GM21360 (cell line): ENCODE results near the gene SMARCC2.
"Not testable (repeated sequence)": the region's sequence is repeated elsewhere in the genome, so short reads cannot be mapped to it uniquely, and the experiment has no call there.

Experiments used
- ATAC-seq: cut with Tn5 transposase; IDR thresholded peaks from one replicate; pipeline ENCODE4 v1.9.1; 2021; ENCODE audit warnings: mild to moderate bottlenecking, moderate library complexity; ENCODE audit not compliant: unreplicated experiment

SMARCC2 gene

DNA sequence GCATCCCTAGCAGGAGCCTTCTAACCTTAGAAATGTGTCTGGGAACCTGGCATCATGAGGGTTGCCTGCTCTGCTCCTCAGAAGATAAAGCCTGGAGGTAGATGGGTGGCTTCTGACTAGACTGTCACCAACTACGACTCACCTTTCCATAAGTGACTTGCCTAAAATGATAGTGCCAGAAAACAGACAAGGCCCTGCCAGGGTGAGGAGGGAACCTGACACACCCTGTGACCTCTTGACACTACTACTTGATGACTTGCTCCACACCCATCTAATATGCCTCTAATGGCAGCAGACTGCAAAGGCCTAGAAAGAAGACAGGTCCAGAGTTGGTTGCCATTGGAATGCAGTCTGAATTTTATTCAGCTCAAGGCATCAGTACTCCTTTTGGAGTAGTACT is 23.1 kb upstream of the SMARCC2 start:
- ATAC-seq: no peak

GRCh38 chr12:56208006-56208405 is 18.7 kb upstream of the SMARCC2 start:
- ATAC-seq: no peak

GRCh38 chr12:56206452-56207166 is 17.3 kb upstream of the SMARCC2 start:
- ATAC-seq: no peak

DNA sequence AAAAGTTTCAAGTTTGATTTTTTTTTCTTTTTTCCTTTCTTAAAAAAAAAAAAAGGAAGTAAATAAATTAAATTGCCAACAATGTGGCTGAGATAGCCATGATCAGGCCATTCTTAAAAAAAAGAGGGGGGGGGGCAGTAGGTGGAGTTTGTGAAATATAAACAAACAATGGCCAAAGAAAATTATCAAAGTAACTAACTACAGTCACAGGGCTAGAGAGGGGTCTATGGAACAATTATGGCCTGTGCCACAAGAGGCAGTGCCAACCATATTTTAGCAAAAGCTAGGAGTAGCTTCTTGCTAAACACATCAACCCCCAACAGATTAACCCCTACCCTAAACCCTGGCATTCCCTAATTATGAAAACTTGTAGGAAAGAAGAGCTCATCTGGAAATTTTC is 16.2 kb upstream of the SMARCC2 start:
- no peak for ATAC-seq

DNA sequence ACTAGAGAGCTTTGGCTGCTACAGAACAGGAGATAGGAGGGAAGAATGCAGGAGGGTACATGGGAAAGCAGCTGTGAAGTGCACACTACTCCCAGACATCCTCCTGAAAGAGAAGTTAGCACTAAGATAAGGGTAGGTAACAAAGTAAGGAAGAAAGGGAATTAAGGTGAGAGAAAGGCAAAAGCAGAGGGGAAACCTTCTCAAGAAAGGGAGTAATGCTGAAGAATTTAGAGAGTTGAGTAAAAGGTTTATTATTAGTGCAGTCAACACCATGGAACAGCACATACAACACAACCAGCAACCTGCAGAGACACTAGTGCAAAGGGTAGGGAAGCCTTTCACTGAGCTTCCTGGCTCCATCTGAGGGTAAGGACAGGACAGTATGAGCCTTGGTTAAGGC is 15.0 kb upstream of the SMARCC2 start:
- no peak for ATAC-seq

- ATAC-seq: no peak
Measured at GRCh38 chr12:56202838-56203237, 13.6 kb upstream of the SMARCC2 start.

GRCh38 chr12:56202366-56202765 is 13.1 kb upstream of the SMARCC2 start:
- no peak for ATAC-seq

GRCh38 chr12:56198836-56199235 is 9.6 kb upstream of the SMARCC2 start:
- no peak for ATAC-seq

- no peak for ATAC-seq
Measured at GRCh38 chr12:56197921-56198635, 8.8 kb upstream of the SMARCC2 start.

- ATAC-seq: not testable (repeated sequence)
Measured at GRCh38 chr12:56196818-56197550, 7.7 kb upstream of the SMARCC2 start.

GRCh38 chr12:56193025-56193578 is 3.8 kb upstream of the SMARCC2 start:
- no peak for ATAC-seq

- ATAC-seq: no peak
Measured at GRCh38 chr12:56192582-56192981, 3.3 kb upstream of the SMARCC2 start.

GRCh38 chr12:56190695-56191155 is 1.4 kb upstream of the SMARCC2 start:
- ATAC-seq: no peak

- ATAC-seq: peak; percentile 36
Measured at GRCh38 chr12:56189918-56190694, 823 bp upstream of the SMARCC2 start.

DNA sequence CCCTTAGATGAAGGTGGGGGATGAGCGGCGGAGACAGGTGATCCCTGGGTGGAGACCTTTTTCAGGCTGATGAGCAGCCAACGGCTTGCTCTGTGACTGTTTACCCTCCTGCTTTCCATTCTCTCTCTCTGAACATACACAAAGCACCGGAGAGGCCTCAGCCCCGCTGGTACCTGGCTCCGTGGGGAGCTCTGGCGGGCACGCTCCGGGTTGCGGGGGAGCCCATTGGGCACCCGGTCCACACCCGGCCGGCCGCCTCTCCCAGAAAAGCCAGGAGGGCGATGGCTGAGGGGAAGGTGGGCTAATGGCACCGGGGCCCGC is 545 bp downstream of the SMARCC2 start:
- ATAC-seq: no peak

DNA sequence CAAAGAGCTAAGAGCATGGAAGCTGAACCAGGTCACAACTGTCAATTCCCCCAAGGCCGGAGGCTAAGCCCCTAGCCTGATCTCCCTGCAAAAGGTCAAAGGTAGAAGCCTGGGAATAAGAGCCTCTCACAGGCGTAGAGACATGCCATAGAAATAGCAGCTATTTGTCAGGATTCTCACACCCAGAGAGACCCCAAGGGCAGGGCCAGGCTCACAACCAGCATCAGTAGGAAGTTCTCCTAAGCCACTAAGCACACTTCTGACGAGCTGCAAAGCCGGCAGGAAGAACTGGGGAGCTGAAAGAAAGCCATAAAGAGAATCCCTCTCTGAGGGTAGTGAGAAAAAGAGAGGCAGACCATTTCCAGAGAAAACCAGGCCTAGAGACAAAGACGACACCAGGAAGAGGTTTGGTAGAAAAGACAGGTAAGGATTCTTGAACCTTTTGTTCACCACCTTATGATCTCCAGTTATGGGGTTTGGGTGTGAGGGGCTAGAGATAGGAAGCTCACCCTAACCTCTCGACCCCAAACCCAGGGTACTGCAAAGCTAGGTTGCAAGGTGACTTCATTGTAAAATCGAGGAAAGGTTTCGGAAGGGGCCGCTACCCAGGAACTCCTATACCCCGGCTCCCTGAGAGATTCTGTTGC is 1.0 kb downstream of the SMARCC2 start:
- no peak for ATAC-seq

DNA sequence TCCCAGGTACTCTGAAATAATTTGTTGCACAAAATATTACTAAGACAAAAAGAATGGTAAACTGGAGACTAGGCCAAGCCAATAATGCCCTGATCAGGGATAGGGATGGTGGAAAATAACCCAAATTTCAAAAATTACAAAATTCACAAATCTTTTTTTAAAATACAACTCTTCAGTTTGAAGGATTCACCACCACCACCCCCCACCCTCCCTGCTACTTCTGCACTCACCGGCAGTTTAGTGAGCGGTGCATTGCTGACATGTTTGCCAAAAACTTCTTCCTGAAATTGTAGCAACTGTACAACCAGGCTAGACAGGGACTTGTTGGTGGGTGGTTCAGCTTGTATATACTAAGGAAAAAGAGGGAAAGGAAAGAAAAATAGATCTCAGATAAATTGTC is 2.3 kb downstream of the SMARCC2 start:
- ATAC-seq: no peak

DNA sequence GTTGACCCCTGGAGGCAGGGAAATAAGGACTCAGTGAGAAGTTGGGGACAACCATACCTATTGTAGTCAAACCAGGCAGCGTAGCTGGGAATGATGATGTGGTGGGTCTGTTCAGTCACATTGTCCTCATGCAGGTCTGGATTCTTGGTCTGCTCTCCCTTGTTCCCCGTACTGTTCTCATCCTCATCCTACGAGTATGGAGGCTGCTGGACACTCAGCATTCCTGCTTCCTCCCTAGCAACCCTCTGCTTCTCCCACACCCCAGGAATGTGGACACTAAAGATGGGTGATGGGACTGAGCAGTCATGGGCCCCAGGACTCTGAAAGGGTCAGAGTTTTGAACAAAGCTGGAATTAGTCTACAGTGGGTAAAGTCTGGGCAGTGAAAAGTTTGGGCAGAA is 10.9 kb downstream of the SMARCC2 start:
- ATAC-seq: no peak

DNA sequence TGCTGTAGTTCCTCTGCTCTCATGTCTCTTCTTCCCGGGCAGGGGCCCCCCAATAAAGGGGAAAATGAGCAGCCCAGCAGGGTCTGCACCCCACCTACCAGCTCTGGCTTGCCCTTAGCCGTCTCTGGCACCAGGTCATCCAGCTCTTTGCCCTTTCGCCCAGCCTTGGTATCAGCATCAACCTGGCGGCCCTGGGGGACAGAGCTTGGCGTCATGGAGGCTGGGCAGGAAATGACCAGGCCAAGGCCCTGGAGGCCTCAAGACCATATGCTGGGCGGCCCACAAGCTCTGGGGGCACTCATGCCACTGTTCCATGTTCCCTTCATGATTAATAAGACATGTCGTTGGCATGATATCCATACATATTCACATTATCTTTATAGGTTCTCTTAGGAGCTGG is 16.4 kb downstream of the SMARCC2 start:
- no peak for ATAC-seq

- no peak for ATAC-seq
Measured at GRCh38 chr12:56169229-56169759, 20.0 kb downstream of the SMARCC2 start.
